Fibroblast of lung (primary cell): Measurements from ENCODE around the gene CHST4.

ENCODE experiments used
- CTCF ChIP-seq, 2 donors: IDR thresholded peaks in 1 of 2; conservative IDR thresholded peaks in 1 of 2; 1 replicate in 1 of 2; 2 replicates in 1 of 2; pipeline ENCODE4 v1.5.1; 2011 to 2012; ENCODE audit warnings: low read length in 2 of 2, control low read depth in 1 of 2, inconsistent platforms in 1 of 2, low read depth in 1 of 2, mild to moderate bottlenecking in 1 of 2
- EZH2 ChIP-seq: IDR thresholded peaks from 2 replicates; pipeline ENCODE4 v1.5.1; 2012; ENCODE audit warnings: low read length, control low read depth, mild to moderate bottlenecking; ENCODE audit errors: missing control alignments

GRCh38 chr16:71564335-71564967 lies 38.2 kb downstream of the CHST4 start:
- TF ChIP-seq CTCF (conservative IDR thresholded peaks at IDR 0.05 in 1 of 2, IDR thresholded peaks at IDR 0.05 in 1 of 2; ENCODE audit: low read depth in 1 of 2, low read length in 2 of 2) (no peak), EZH2 (no peak)
